Right atrium auricular region (tissue), 2 donors: ENCODE measurements around the gene MRPL52. TPM values are rescaled to one million over a fixed set of nuclear protein-coding genes. Genes with fewer than 3 reads are reported as not detected.
"Not testable (repeated sequence)": the region's sequence is repeated elsewhere in the genome, so short reads cannot be mapped to it uniquely, and the experiment has no call there.

Experiments
- DNase-seq: peaks from one replicate; pipeline ENCODE4 v3.0.0-alpha.2; 2019; ENCODE audit warnings: low spot score
- H3K27ac ChIP-seq, 2 donors: fragments of 200-600 bp; sonication (generic); 1 replicate in 1 of 2; 2 replicates in 1 of 2; pipeline ENCODE4 v1.5.1; 2016 to 2019
- H3K27me3 ChIP-seq, 2 donors: fragments of 200-600 bp; sonication (generic); one replicate each; pipeline versions ENCODE4 v1.5.1 to v1.6.0; 2017 to 2019
- H3K36me3 ChIP-seq: fragments of 200-600 bp; sonication (generic); one replicate; pipeline ENCODE4 v1.5.1; 2016
- H3K4me1 ChIP-seq, 2 donors: fragments of 200-600 bp; sonication (generic); one replicate each; pipeline versions ENCODE4 v1.5.1 to v1.6.0; 2017 to 2019
- H3K4me3 ChIP-seq, 2 donors: fragments of 200-600 bp; sonication (generic); 1 replicate in 1 of 2; 2 replicates in 1 of 2; pipeline ENCODE4 v1.5.1; 2017 to 2019; ENCODE audit warnings: mild to moderate bottlenecking in 1 of 2, moderate library complexity in 1 of 2
- H3K9me3 ChIP-seq, 2 donors: fragments of 200-600 bp; sonication (generic); one replicate each; pipeline ENCODE4 v1.5.1; 2019
- total RNA-seq, 2 donors: library from RNA; depleted of rRNA; stranded (reverse); fragments of >200 nt; gene quantifications; one replicate each; pipeline ENCODE4 v1.1.0, GENCODE V29; 2016
- TF ChIP-seq, protein P1 (sequence below), 2 donors: fragments of 200-600 bp; sonication (generic); IDR thresholded peaks; one replicate each; pipeline ENCODE4 v1.5.1; 2019; ENCODE audit warnings: antibody characterized with exemption in 2 of 2

Gene MRPL52
- total RNA-seq, 2 donors from 2014 or later: 59.4 to 168 TPM

DNA sequence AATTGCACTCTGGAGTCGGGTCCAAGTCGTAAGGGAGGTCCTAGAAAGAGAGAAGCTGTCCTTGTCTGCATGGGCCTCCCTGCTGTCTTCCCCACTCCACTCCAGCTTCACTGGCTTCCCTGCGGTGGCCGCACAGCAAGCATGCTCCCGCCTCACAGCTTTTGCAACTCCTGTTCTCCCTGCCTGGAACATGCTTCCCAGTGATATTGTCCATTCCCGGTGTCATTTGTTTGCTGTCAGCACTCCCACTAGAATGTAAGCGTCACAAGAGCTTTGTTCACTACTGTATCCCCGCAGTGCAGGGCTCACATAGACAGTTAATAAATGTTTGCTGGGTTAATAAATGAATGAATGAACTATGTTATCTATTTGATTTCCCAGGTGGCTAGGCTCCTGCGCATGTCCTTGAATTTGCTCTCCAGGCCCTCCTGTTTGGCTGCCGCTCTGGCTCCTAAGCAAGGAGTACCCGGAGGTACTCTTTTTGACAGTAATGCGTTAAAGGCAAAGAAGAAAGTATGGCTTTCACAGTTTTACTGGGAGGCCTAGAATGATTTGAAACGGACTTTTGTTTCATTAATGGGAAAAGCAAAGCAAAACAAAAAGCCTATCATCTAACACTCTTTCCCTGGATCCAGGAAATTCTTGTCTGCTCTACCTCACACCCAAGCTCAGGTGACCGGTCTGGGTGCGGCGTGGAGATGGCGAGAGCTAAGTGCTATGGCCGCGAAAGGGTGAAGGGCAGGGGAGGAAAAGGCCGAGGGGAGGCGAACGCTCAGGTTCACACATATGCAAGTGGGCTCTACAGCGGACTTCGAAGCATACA is 8.3 kb upstream of the MRPL52 start:
- H3K4me3 ChIP-seq: no peak overlapping the region
- H3K27me3 ChIP-seq: no peaks in the 10 kb centered on the region
- no peak for DNase-seq
- no peaks in the 10 kb centered on the region for H3K36me3 ChIP-seq
- peaks cover 0 to 34% of the 10 kb centered on the region in 2 donors for H3K4me1 ChIP-seq
- TF ChIP-seq, protein P1, sequence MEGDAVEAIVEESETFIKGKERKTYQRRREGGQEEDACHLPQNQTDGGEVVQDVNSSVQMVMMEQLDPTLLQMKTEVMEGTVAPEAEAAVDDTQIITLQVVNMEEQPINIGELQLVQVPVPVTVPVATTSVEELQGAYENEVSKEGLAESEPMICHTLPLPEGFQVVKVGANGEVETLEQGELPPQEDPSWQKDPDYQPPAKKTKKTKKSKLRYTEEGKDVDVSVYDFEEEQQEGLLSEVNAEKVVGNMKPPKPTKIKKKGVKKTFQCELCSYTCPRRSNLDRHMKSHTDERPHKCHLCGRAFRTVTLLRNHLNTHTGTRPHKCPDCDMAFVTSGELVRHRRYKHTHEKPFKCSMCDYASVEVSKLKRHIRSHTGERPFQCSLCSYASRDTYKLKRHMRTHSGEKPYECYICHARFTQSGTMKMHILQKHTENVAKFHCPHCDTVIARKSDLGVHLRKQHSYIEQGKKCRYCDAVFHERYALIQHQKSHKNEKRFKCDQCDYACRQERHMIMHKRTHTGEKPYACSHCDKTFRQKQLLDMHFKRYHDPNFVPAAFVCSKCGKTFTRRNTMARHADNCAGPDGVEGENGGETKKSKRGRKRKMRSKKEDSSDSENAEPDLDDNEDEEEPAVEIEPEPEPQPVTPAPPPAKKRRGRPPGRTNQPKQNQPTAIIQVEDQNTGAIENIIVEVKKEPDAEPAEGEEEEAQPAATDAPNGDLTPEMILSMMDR (IDR thresholded peaks at IDR 0.05): no peak
- no peaks in the 10 kb centered on the region for H3K9me3 ChIP-seq
- H3K27ac ChIP-seq: no peak overlapping the region

DNA sequence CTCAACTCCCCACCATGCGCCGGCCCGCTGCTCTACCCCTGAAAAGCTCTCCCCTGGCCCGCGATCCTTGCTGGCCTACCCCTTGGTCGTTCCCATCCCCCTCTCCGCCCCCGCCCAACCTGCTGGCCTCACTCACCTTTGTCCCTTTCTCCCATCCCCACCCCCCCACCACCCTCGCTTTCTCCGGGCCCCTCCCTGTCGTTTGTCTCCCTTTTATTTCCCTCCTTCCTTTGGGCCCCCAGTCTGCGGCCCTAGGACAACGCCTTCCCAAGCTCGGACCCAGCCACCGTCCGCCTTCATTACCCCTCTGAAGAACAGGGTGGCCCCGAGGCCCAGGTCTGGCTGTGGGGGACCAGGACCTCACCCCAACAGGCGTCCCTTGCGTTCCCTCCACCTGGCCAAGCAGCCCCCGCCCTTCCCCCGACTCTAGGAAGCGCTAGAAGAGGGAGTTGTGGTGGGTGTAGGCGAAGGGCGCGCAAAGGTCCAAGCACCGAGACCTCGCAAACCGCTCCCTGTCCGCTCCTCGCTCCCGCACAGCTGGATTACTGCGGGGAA is 7.6 kb upstream of the MRPL52 start:
- TF ChIP-seq, protein P1 (IDR thresholded peaks at IDR 0.05): no peak
- Histone ChIP-seq H3K9me3 (no peaks in the 10 kb centered on the region), H3K27ac (peak overlapping the region; percentile 25 to 32), H3K4me1 (peaks cover 0 to 34% of the 10 kb centered on the region in 2 donors), H3K27me3 (no peaks in the 10 kb centered on the region), H3K4me3 (peak overlapping the region; percentile 23 to 46), H3K36me3 (no peaks in the 10 kb centered on the region)
- no peak for DNase-seq

DNA sequence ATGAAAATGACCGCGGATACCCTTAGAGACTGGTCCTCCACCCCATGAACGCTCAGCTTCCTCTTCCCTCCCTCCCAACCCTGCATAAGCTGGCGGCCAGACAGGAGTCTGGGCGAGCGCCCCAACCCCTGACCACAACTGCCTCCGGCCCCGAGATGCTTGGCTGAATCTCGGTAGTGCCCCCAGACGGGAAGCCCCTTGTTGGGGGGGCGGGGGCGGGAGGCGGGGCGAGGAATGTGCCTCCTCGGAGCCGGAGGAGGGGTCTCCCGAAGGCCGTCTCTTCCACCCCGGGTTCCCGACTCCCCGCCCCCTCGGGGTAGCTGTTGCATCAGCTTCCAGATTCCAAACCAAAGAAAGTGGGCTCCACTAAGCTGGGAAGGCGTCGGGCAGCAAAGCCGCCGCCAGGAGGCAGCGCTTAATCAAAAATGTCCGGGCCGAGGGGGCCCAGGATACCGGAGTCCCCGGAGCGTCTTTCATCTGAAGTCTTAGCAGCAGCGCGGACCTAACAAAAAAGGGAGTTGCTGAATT is 7.1 kb upstream of the MRPL52 start:
- peak overlapping the region; percentile 25 to 32 for H3K27ac ChIP-seq
- H3K9me3 ChIP-seq: no peaks in the 10 kb centered on the region
- TF ChIP-seq, protein P1 (IDR thresholded peaks at IDR 0.05): peak; percentile 92 to 94
- H3K4me1 ChIP-seq: peaks cover 0 to 34% of the 10 kb centered on the region in 2 donors
- H3K27me3 ChIP-seq: no peaks in the 10 kb centered on the region
- H3K4me3 ChIP-seq: peak overlapping the region; percentile 23 to 46
- peak; percentile 86 for DNase-seq
- H3K36me3 ChIP-seq: no peaks in the 10 kb centered on the region

DNA sequence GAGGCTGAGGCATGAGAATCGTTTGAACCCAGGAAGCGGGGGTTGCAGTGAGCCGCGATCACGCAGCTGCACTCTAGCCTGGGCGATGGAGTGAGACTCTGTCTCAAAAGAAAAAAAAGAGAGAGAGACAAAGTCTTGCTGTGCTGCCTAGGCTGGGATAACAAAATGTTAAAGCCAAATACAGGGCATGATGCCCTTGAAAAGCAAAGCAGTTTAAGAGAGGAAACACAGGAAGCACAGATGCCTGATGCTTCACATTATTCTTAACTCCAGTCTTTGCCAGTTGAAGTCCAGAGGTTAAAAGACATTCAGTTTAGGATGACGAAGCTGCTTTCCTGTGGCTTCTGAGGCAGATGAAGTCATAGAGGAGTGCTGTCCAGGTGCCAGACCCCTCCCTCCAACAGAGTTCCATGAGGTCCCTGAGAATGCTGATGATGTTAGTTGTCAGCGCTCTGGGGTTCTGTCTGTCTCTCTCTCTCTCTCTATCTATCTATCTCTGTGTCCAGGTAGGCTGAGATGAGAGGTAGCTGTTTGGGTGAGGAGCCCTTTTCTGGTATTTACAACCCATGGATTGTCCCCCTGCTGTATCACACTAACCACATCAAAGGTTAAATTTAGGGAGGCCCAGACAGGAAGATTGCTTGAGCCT is 4.9 kb upstream of the MRPL52 start:
- H3K27ac ChIP-seq: no peak overlapping the region
- no peaks in the 10 kb centered on the region for H3K9me3 ChIP-seq
- peaks cover 0 to 17% of the 10 kb centered on the region in 2 donors for H3K4me1 ChIP-seq
- no peak for DNase-seq
- TF ChIP-seq, protein P1 (IDR thresholded peaks at IDR 0.05): no peak
- H3K27me3 ChIP-seq: no peaks in the 10 kb centered on the region
- no peaks in the 10 kb centered on the region for H3K36me3 ChIP-seq
- H3K4me3 ChIP-seq: no peak overlapping the region

DNA sequence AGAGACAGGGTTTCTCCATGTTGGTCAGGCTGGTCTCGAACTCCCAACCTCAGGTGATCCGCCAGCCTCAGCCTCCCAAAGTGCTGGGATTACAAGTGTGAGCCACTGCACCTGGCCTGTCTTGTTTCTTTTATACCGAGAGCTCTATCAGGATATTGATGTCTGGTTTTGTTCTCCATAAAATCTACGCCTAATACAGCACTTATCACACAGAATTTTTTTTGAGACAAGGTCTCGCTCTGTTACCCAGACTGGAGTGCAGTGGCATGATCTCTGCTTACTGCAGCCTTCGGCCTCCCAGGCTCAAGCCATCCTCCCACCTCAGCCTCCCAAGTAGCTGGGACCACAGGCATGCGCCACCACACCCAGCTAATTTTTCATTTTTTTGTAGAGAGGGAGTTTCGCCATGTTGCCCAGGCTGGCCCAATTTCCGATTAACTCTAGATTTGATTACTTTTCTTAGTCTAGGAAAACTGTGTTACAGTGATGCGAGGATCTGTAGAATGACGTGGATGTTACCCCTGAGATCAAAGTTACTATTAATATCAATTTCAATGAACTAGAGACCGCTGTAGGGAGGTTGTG is 519 bp upstream of the MRPL52 start:
- H3K36me3 ChIP-seq, H3K4me1 ChIP-seq, H3K27me3 ChIP-seq, DNase-seq, H3K9me3 ChIP-seq: not testable (repeated sequence)
- Histone ChIP-seq H3K4me3 (peak overlapping the region; percentile 74 to 84), H3K27ac (peak overlapping the region; percentile 75 to 78)
